ENCODE data around the gene CHD5. TPM values are rescaled to one million over a fixed set of nuclear protein-coding genes. Genes with fewer than 3 reads are reported as not detected.

Gene CHD5
- total RNA-seq, 4 donors from 2014 or later, result 0.19 to 0.24 (median 0.19) TPM; not detected in 1

DNA sequence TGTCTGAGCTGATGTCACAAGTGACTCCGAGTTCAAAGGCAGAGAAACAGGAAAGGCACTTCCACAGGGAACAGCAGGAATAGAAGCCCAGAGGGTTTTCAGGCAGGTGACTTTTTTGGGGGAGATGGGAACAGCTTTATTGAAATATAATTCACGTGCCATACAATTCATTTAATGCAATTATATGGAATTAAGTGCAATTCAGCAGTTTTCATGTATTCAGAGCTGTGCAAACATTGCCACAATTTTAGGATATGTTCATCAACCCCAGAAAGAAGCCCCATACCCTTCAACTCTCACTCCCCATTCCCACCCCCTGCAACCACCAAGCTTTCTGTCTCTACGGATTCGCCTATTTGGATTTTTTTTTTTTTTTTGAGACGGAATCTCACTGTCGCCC, 117.5 kb downstream of the CHD5 start:
- no peak for TF ChIP-seq CTCF (IDR thresholded peaks at IDR 0.05)
- no peak for DNase-seq (ENCODE audit: low spot score)
- ATAC-seq (ENCODE audit: low FRiP score), result no peak

DNA sequence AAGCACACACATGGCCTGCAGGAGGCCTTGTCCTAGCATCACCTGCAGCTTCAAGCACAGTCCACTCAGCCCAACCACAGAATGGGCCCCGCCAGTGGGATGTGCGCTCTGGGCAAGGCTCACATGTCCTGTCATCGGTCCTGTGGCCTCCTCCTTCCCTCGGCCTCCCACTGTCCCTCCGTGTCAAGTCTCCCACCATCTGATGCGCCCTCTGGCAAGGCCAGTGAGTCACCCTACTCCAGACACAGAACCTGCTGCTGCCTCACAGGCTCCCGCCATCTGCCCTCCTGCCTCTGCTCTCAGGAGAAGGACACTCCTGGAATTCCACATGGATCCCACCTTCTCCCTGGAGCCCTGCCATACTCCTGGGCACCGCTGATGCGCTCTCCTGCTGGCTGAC, 120.3 kb downstream of the CHD5 start:
- ATAC-seq (ENCODE audit: low FRiP score) (no peak), DNase-seq (ENCODE audit: low spot score) (no peak)
- TF ChIP-seq CTCF (IDR thresholded peaks at IDR 0.05), result no peak

DNA sequence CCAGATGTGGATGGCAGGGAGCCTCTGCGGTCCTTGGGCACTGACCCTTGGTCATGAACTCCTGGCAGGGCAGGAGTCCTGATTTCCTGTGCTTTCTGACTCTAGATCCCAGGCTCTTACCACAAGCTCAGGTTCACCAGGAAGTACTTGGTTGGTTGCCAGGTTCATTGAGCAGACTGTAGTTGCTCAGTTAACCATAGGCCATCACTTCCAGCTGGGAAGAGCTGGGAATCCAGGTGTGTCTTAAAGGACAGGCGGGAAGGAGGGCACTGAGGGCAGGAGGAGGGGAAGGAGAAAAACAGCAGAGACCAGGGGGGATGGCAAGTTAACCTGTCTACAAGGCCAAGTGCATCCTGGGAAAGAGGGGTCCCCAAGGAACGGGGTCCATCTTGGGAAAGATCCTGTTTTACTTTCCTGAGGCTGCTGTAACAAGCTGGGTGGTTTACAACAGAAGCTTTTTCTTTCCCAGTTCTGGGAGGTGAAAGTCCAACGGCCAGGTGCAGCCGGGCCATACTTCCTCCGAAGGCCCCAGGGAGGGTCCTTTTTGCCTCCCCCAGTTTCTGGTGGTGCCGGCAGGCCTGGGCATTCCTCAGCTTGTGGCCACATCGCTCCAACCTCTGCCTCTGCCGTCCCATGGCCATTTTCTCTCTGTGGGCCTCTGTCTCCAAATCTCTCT, 122.8 kb downstream of the CHD5 start:
- no peak for DNase-seq (ENCODE audit: low spot score)
- TF ChIP-seq CTCF (IDR thresholded peaks at IDR 0.05), result no peak
- no peak for ATAC-seq (ENCODE audit: low FRiP score)

DNA sequence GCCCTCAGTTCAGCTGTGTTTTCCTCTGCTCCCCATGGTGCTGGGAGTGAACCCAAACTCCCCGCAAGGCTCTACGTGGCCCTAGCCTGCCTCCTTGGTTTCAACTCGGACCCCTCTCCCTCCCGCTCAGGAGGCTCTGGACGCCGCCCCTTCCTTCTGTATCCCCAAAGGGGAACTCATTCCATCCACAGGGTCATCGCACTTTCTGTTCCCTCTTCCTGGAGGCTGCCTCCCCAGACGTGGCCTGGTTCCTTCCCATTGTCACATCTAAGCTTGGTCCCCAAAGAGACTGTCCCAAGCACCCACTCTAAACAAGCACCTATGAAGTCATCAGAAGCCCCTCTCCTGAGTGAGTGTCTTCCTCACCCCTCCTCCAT, 123.6 kb downstream of the CHD5 start:
- TF ChIP-seq CTCF (IDR thresholded peaks at IDR 0.05), result no peak
- ATAC-seq (ENCODE audit: low FRiP score), result no peak

DNA sequence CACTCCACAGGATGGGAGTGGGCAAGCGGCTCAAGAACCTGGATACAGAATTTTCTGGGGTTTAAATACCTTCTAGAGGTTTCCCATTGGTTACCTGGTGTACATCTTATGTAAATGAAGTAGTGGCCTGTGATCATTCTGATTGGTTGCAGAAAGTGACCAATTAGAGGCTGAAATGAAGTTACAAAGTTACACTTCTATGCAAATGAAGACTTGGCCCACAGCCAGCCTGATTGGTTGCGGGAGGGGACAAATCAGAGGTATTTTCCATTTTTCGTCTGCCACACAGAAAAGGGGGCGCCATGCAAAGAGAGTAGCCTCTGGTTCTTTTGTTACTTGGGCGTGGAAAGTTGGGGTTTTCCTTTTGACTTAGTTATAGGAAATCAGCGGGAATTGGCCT, 125.5 kb downstream of the CHD5 start:
- TF ChIP-seq CTCF (IDR thresholded peaks at IDR 0.05), result no peak
- no peak for ATAC-seq (ENCODE audit: low FRiP score)
- DNase-seq (ENCODE audit: low spot score), result no peak

More for the DNA sequence above, 123.6 kb downstream of the CHD5 start:
- no peak for DNase-seq (ENCODE audit: low spot score)

DNA sequence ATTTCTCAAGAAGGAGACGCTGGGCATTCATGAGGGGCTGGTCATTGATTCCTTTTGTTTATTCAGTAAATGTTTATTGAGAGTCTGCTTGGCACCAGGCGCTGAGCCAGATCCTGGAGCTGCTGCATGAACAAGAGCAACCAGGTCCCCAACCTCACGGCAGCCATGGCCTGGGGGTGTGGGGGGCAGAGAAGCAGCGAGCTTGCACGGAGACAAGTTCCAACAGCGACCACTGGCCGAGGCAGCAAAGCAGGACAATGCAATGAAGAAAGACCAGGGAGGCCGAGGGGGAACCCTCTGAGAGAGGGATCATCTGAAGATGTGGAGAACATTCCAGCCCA, 126.9 kb downstream of the CHD5 start:
- DNase-seq (ENCODE audit: low spot score) (no peak), ATAC-seq (ENCODE audit: low FRiP score) (no peak)
- no peak for TF ChIP-seq CTCF (IDR thresholded peaks at IDR 0.05)

- DNase-seq (ENCODE audit: low spot score), result peak; percentile 64
- TF ChIP-seq CTCF (IDR thresholded peaks at IDR 0.05), result no peak
- ATAC-seq (ENCODE audit: low FRiP score), result no peak
These were observed 127.4 kb downstream of the CHD5 start for GRCh38 chr1:6052543-6053205.
